Activated naive CD4-positive, alpha-beta T cell treated with anti-CD3 and anti-CD28 coated beads for 36 hours (primary cell): ENCODE data around the gene KLHL5. TPM values are rescaled to one million over a fixed set of nuclear protein-coding genes. Genes with fewer than 3 reads are reported as not detected.
"Not testable (repeated sequence)": the region's sequence is repeated elsewhere in the genome, so short reads cannot be mapped to it uniquely, and the experiment has no call there.

Source experiments
- CTCF ChIA-PET: fragments of 350-600 bp; sonication (Branson Sonifier 250); formaldehyde crosslinking; loops from one replicate; lab custom pipeline; 2021; ENCODE audit warnings: antibody characterized with exemption; lab: Charles Lee
- DNase-seq: peaks from one replicate; pipeline ENCODE4 v3.0.0-alpha.2; 2020
- H3K27ac Mint-ChIP-seq: one replicate; pipeline ENCODE4 v1.8.0; 2021; ENCODE audit warnings: mild to moderate bottlenecking, mixed read lengths
- H3K27me3 Mint-ChIP-seq: one replicate; pipeline ENCODE4 v1.8.0; 2021; ENCODE audit warnings: low read depth, mixed read lengths
- H3K36me3 Mint-ChIP-seq: one replicate; pipeline ENCODE4 v1.8.0; 2021; ENCODE audit warnings: low read depth, mixed read lengths
- H3K4me1 Mint-ChIP-seq: one replicate; pipeline ENCODE4 v1.8.0; 2021; ENCODE audit warnings: low read depth, mixed read lengths
- H3K4me3 Mint-ChIP-seq: one replicate; pipeline ENCODE4 v1.8.0; 2021; ENCODE audit warnings: mild to moderate bottlenecking, moderate library complexity, mixed read lengths
- H3K9me3 Mint-ChIP-seq: one replicate; pipeline ENCODE4 v1.8.0; 2021; ENCODE audit warnings: mixed read lengths
- intact Hi-C: fragments of 100-400 bp; cut with micrococcal nuclease; formaldehyde crosslinking; loops from one replicate; pipeline ENCODE4 v1.15.1; 2023
- total RNA-seq, 2 experiments: library from RNA; stranded (reverse); gene quantifications; one replicate each; pipeline ENCODE4 v1.2.3, GENCODE V29; 2021

Gene KLHL5
- total RNA-seq, 2 experiments from 2014 or later = 14.1 to 14.9 TPM

DNA sequence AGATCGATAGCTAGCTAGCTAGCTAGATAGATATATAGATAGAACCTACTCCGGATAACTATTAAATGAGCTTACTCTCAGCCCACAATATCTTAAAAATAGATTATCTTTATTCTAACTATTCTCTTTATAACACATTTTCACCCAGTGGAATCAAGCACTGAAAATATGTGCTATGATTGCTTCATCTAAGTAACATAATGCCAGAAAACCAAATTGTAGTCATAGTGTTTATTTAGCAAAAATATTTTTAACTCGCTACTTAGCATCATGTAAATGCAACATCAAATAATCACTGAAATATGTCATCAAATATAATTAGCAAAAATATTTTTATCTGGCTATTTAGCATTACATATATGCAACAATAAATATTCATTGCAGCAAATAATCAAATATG, 31.3 kb upstream of the KLHL5 start:
- CTCF ChIA-PET = interaction anchor here (0.5 to 2.8 kb wide), 7 partner anchors 13 to 163 kb away, joined by 3 to 7 read pairs (median 3); no protein-coding TSS in a partner anchor
- H3K36me3 Mint-ChIP-seq = no peaks in the 10 kb centered on the region
- intact Hi-C loops = loop anchor here (5.0 to 10.0 kb wide), 7 partner anchors 213 to 1343 kb away; partner anchors contain the start of genes RELL1, TBC1D1 and UBE2K
- no peaks in the 10 kb centered on the region for H3K27me3 Mint-ChIP-seq
- peak overlapping the region; percentile 77 for H3K4me3 Mint-ChIP-seq
- H3K27ac Mint-ChIP-seq = peak overlapping the region; percentile 89
- H3K9me3 Mint-ChIP-seq = no peaks in the 10 kb centered on the region
- DNase-seq = no peak
- peaks cover 48% of the 10 kb centered on the region for H3K4me1 Mint-ChIP-seq

DNA sequence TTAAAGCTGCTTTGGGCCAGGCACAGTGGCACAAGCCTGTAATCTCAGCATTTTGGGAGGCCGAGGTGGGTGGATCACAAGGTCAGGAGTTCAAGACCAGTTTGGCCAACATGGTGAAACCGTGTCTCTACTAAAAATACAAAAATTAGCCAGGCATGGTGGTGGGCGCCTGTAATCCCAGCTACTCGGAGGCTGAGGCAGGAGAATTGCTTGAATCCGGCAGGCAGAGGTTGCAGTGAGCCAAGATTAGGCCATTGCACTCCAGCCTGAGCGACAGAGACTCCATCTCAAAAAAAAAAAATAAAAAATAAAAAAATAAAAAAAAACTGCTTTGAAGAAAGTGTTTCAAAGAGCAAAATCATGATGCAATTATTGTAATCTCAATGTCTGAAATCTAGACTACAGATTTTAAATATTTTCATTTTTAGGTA, 30.4 kb upstream of the KLHL5 start:
- H3K4me1 Mint-ChIP-seq = peaks cover 53% of the 10 kb centered on the region

DNA sequence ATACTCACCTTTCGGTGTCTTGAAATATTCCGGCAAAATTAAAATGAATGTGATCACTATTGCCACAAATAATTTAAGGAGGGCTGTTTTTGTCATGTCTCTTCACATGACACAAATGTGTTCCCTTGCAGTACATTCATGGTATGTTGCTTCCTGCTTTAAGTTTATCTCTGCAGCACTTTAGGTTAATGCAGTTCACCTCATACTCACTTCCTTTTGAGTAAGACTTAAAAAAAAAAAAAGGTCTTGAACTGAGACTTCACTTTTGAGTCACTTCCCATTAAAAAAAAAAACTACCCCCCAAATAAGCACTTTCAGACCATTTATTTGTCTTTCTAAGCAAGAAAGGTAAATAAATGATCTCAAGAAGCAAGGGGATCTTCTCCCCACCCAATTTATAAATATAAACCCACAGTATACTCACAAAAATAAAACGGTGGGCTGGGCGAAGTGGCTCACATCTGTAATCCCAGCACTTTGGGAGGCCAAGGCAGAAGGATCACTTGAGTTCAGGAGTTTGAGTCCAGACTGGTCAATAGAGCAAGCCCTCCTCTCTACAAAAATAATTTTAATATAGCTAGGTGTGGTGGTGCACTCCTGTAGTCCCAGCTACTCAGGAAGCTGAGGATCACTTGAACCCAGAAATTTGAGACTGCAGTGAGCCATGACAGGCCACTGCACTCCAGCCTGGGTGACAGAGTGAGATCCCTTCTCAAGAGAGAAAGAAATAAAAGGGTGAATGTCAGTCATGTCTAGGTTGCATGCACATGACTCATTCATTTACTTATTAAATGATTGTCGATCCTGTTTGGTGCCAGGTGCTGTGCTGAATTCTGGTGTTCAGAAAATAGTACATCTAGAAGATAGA, 29.6 kb upstream of the KLHL5 start, which contains the start of gene TMEM156:
Gene TMEM156, minus strand, starts transcription at position 192 of the 868 bp plus-strand sequence. Its CDS starts 96 bp downstream, at position 96.
- peak; percentile 65 for DNase-seq
- H3K27ac Mint-ChIP-seq = peak within 1 kb of the TSS; percentile 89
- CTCF ChIA-PET = interaction anchor here (0.9 to 2.8 kb wide), 2 partner anchors 11 to 14 kb away, joined by 6 to 7 read pairs; no protein-coding TSS in a partner anchor
- H3K36me3 Mint-ChIP-seq = no peaks in the 10 kb centered on the region
- peaks cover 57% of the 10 kb centered on the region for H3K4me1 Mint-ChIP-seq
- peak within 1 kb of the TSS; percentile 77 for H3K4me3 Mint-ChIP-seq
- H3K9me3 Mint-ChIP-seq = no peaks in the 10 kb centered on the region
- H3K27me3 Mint-ChIP-seq = no peaks in the 10 kb centered on the region
- intact Hi-C loops = loop anchor here (1.0 to 10.0 kb wide), 20 partner anchors 12 to 1345 kb away; partner anchors contain the start of genes LIAS, RELL1, RPL9 and TBC1D1

More for the DNA sequence above, 30.4 kb upstream of the KLHL5 start:
- not testable (repeated sequence) for H3K9me3 Mint-ChIP-seq, H3K27me3 Mint-ChIP-seq, H3K36me3 Mint-ChIP-seq, DNase-seq
- Mint-ChIP-seq H3K4me3 (peak overlapping the region; percentile 77), H3K27ac (peak overlapping the region; percentile 89)
- intact Hi-C loops = loop anchor here (1.0 to 10.0 kb wide), 20 partner anchors 13 to 1344 kb away; partner anchors contain the start of genes LIAS, RELL1, RPL9 and TBC1D1
- CTCF ChIA-PET = interaction anchor here (2.8 kb wide), 1 partner anchor 15 kb away, joined by 7 read pairs; no protein-coding TSS in a partner anchor

DNA sequence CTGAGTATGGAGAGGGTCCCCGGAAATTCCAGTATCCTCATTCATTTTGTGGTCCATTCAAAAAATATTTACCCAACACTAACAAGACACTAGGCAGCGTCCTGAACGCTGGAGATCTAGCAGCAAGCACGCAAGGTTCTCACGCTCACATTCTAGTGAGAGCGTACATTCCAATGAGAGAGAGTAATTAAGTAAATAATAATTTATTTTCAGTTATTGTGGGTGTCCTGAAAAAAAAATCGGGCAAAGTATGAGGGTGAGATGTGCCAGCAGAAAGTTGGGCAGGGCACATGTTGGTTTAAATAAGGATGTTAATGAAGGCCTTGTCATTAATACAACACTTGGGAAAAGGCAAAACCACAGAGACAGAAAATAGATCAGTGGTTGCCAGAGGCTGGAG, 25.9 kb upstream of the KLHL5 start:
- CTCF ChIA-PET = no interaction called here
- intact Hi-C loops = loop anchor here (10.0 kb wide), 1 partner anchor 721 kb away; no protein-coding TSS in a partner anchor
- Mint-ChIP-seq H3K27me3 (no peaks in the 10 kb centered on the region), H3K9me3 (no peaks in the 10 kb centered on the region), H3K4me1 (peaks cover 49% of the 10 kb centered on the region), H3K27ac (no peak overlapping the region), H3K36me3 (no peaks in the 10 kb centered on the region), H3K4me3 (no peak overlapping the region)
- no peak for DNase-seq

DNA sequence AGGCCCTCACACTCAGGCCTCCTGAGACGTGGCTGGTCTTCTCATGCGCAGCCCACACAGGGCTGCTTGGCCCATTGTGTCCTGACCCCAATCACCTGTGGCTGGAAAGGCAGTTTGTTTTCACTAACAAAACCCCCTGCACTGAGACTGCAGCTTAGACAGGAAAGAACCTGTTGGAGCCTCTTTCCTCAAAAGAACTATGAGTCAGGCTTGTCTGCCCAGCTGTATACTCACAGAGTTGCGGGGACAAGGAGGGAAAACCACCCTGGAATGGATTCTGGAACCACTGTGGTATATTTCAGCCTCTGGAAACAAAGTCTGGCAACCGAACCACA, 24.6 kb upstream of the KLHL5 start:
- no peak overlapping the region for H3K27ac Mint-ChIP-seq
- H3K4me1 Mint-ChIP-seq = peaks cover 51% of the 10 kb centered on the region
- no peaks in the 10 kb centered on the region for H3K27me3 Mint-ChIP-seq
- intact Hi-C loops = loop anchor here (10.0 kb wide), 1 partner anchor 723 kb away; no protein-coding TSS in a partner anchor
- CTCF ChIA-PET = no interaction called here
- H3K4me3 Mint-ChIP-seq = no peak overlapping the region
- DNase-seq = no peak
- no peaks in the 10 kb centered on the region for H3K9me3 Mint-ChIP-seq
- no peaks in the 10 kb centered on the region for H3K36me3 Mint-ChIP-seq

- no peaks in the 10 kb centered on the region for H3K36me3 Mint-ChIP-seq
- H3K4me3 Mint-ChIP-seq = no peak overlapping the region
- DNase-seq = no peak
- H3K27ac Mint-ChIP-seq = no peak overlapping the region
- CTCF ChIA-PET = interaction anchor here (0.7 kb wide), 1 partner anchor 15 kb away, joined by 3 read pairs; no protein-coding TSS in a partner anchor
- H3K4me1 Mint-ChIP-seq = peaks cover 47% of the 10 kb centered on the region
- intact Hi-C loops = loop anchor here (10.0 kb wide), 1 partner anchor 723 kb away; no protein-coding TSS in a partner anchor
- H3K9me3 Mint-ChIP-seq = no peaks in the 10 kb centered on the region
- no peaks in the 10 kb centered on the region for H3K27me3 Mint-ChIP-seq
Measured at GRCh38 chr4:39037941-39038340, 24.1 kb upstream of the KLHL5 start.

GRCh38 chr4:39039108-39039507, 22.9 kb upstream of the KLHL5 start:
- CTCF ChIA-PET = no interaction called here
- DNase-seq = no peak
- Mint-ChIP-seq H3K27me3 (no peaks in the 10 kb centered on the region), H3K9me3 (no peaks in the 10 kb centered on the region), H3K4me1 (peaks cover 49% of the 10 kb centered on the region), H3K36me3 (no peaks in the 10 kb centered on the region), H3K4me3 (no peak overlapping the region), H3K27ac (no peak overlapping the region)
- intact Hi-C loops = loop anchor here (10.0 kb wide), 1 partner anchor 724 kb away; no protein-coding TSS in a partner anchor

DNA sequence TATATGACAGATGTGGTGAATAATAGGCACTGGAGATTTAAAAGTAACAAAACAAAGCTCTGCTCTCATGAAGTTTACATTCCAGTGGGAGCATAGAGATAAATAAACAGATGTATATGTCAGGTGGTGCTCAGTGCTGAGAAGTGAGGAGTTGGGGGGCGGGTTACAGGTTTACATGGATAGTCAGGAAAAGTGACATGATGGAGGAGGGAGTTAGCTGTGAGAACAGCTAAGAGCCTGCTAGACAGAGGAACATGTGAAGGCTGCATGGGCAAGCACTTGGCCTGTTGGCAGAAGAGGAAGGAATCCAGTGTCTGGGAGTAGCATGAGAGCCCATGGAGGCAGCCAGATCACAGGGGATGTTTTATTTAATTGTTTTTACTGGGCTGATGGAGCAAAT, 19.7 kb upstream of the KLHL5 start:
- CTCF ChIA-PET = no interaction called here
- Mint-ChIP-seq H3K27ac (peak overlapping the region; percentile 55), H3K4me3 (peak overlapping the region; percentile 16), H3K4me1 (peaks cover 41% of the 10 kb centered on the region), H3K27me3 (no peaks in the 10 kb centered on the region), H3K9me3 (no peaks in the 10 kb centered on the region), H3K36me3 (peaks cover 3% of the 10 kb centered on the region)
- intact Hi-C loops = loop anchor here (10.0 kb wide), 1 partner anchor 278 kb away; no protein-coding TSS in a partner anchor
- no peak for DNase-seq

DNA sequence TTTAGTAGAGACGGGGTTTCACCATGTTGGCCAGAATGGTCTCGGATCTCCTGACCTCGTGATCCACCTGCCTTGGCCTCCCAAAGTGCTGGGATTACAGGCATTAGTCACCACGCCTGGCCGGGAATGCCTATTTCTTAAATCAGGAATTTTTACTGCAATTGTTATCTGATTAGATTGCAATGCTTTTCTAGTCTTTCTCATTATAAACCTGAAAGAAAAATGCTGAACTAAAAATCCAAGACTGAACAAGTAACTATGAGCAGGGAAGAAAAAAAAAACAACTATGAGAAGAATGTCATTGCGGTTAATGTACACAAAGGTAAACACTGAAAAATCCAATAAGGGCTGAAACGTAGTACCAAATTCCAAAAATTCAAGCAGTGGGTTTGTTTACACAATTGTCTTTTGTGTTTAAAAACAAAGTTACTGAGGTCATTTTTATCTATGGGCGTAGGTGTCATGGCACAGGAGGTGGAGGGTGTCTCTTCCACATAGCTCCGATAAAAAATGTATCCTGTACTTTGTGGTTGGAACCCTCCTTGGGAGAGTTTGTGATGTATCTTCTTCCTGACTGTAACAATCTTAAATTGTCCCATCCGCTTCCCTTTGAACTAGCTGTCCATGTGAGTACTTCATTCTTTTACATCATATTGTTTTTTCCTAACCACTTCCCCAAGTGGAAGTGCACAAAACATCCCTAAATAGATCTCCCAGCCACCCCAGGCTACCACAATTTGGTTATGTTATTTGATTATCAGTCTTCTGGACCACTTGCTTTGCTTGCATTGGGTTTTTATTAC, 18.8 kb upstream of the KLHL5 start:
- peaks cover 42% of the 10 kb centered on the region for H3K4me1 Mint-ChIP-seq
- CTCF ChIA-PET = interaction anchor here (0.7 to 5.2 kb wide), 9 partner anchors 9 to 148 kb away, joined by 3 to 27 read pairs (median 5); partner anchors contain the start of gene TMEM156
- peaks cover 7% of the 10 kb centered on the region for H3K36me3 Mint-ChIP-seq
- no peak for DNase-seq
- H3K27ac Mint-ChIP-seq = peak overlapping the region; percentile 92
- H3K27me3 Mint-ChIP-seq = no peaks in the 10 kb centered on the region
- H3K9me3 Mint-ChIP-seq = no peaks in the 10 kb centered on the region
- peak overlapping the region; percentile 83 for H3K4me3 Mint-ChIP-seq
- intact Hi-C loops = loop anchor here (10.0 kb wide), 1 partner anchor 278 kb away; no protein-coding TSS in a partner anchor

DNA sequence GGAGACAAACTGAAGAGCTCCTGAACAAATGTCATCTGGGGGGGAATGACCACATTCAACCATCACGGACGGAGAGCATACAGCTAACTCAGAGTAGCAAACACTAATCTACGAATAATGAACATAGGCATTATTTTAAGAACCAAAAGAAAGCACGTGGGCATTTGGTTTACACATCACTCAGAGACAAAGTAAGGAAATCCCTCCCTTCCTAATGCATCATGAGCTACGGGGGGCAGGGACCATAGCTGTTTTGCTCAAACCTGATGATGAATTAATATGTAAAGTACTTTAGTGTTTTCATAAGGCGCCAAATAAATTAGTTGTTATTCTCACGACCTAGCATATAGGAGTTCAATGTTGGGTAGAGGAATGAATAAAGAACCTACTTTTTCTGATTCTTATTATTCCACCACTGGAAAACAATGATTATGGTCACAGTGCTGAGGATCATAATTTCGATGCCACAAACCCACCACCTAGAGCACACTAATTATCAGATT, 18.1 kb upstream of the KLHL5 start:
- CTCF ChIA-PET = interaction anchor here (0.7 to 5.2 kb wide), 10 partner anchors 10 to 147 kb away, joined by 3 to 27 read pairs (median 4); partner anchors contain the start of gene TMEM156
- Mint-ChIP-seq H3K4me3 (peak overlapping the region; percentile 83), H3K9me3 (no peaks in the 10 kb centered on the region), H3K4me1 (peaks cover 47% of the 10 kb centered on the region), H3K27me3 (no peaks in the 10 kb centered on the region), H3K27ac (peak overlapping the region; percentile 92), H3K36me3 (peaks cover 10% of the 10 kb centered on the region)
- DNase-seq = peak; percentile 58
- intact Hi-C loops = loop anchor here (1.0 to 10.0 kb wide), 9 partner anchors 12 to 309 kb away; partner anchors contain the start of genes TLR1, TMEM156 and WDR19

GRCh38 chr4:39044364-39044955, 17.6 kb upstream of the KLHL5 start:
- H3K36me3 Mint-ChIP-seq = peaks cover 10% of the 10 kb centered on the region
- CTCF ChIA-PET = interaction anchor here (1.0 to 5.2 kb wide), 8 partner anchors 10 to 142 kb away, joined by 3 to 27 read pairs (median 4); partner anchors contain the start of gene TMEM156
- peaks cover 51% of the 10 kb centered on the region for H3K4me1 Mint-ChIP-seq
- H3K9me3 Mint-ChIP-seq = no peaks in the 10 kb centered on the region
- peak overlapping the region; percentile 92 for H3K27ac Mint-ChIP-seq
- peak overlapping the region; percentile 83 for H3K4me3 Mint-ChIP-seq
- intact Hi-C loops = loop anchor here (1.0 to 10.0 kb wide), 9 partner anchors 12 to 308 kb away; partner anchors contain the start of genes TLR1, TMEM156 and WDR19
- H3K27me3 Mint-ChIP-seq = no peaks in the 10 kb centered on the region
- peak; percentile 99 for DNase-seq
